Activated CD4-positive, CD25-positive, alpha-beta regulatory T cell treated with anti-CD3 and anti-CD28 coated beads, Interleukin-2, amount 50 U/mL, for 16 hours (primary cell): ENCODE results near the gene GRIP1.

Source experiments
- DNase-seq: peaks from one replicate; pipeline ENCODE4 v3.0.0-alpha.2; 2020; ENCODE audit warnings: low read depth, low spot score

Gene GRIP1

DNA sequence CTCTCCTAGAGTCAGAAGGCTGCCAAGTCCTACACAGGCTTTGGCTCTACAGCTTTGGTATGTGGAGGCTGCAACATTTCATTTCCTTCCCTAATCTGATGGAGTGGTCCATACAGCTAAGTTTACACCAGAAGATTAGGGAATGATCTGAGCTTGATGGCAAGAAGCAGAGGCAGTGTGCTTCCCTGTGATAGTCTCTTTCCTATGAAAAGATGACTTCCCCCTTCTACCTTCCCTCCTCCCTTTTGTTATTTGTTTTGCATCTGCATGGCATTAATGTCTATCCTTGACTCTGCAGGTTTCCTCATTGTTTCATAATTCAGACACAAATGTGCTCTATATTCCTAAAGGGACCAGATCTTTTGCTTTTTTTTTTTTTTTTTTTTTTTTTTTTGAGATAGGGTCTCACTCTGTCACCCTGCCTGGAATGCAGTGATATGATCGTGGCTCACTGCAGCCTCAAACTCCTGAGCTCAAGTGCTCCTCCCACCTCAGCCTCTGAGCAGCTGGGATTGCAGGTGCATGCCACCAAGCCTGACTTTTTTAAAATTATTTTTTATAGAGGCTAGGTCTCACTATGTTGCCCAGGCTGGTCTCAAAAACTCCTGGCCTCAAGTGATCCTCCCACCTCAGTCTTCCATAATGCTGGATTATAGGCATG lies 76.3 kb downstream of the GRIP1 start:
- DNase-seq, result no peak

DNA sequence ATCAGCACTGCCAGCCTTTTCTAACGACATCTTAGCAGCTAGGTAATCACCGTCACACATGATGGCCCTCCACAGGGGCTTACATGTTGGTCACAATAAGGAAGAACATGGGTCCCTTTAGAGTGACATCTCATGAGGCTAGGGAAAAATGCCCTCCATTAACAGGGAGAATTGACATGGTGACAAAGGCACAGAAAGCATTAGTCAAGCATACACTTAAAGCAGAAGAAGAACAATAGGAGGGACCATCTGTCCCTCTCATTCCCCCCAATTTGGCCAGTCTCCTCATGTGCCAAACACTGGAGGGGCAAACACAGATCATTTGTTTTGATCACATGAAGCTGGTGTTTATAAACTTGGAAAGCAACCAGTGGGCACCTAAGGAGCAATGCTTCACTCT lies 78.0 kb downstream of the GRIP1 start:
- DNase-seq, result no peak

DNA sequence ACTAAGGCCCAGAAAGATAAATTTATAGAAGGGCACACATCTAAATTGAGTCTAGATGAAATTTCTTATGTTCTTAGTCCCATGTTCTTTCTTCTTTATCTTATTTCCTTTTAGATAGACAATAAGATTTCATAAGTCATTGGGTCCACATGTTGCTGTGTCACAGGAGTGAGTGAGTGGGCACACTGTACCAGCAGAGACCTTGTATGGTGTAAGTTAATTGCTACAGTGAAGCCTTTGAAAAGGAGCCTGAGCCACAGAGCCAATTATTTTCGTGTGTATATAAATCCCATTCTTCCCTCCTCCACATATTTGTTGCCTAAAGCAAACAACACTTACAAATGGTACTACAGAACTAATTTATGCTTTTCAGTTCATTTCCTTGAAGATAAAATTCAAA lies 79.1 kb downstream of the GRIP1 start:
- no peak for DNase-seq

DNA sequence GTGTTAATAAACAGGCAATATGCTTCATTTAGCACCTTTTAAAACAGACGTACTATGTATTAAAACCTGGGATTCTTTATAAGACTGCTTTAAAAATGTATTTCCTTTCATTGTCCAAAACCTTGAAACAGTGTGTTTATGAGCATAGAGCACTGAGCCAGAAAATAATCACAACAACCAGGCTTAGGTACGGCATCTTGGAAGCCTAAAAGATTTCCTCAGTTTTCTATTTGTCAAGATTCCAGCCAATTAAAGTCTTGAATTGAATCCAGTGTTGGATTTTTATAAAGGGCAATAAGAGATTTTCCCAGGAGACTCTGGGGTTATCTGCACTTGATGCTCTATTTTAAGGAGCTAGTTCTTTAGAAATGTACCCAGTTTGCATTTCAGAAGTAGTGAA lies 80.3 kb downstream of the GRIP1 start:
- DNase-seq, result no peak

DNA sequence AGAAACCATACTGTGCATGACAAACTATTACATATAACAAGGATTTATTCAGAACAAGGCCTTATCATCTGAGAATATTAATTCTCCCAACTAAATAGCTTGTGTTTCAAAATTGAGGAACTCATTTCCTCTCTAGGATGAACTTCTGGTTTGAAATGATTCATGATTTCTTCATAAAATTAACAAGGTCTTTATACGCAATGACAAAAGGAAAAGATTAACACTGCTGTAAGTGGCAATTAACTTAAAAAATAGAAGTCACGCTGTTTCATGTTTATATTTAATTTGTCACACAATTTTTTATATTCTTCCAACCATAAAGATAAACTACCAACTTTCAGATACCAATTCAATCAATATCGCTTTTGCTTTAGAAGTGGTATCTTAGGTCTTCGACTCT lies 80.8 kb downstream of the GRIP1 start:
- DNase-seq, result no peak

DNA sequence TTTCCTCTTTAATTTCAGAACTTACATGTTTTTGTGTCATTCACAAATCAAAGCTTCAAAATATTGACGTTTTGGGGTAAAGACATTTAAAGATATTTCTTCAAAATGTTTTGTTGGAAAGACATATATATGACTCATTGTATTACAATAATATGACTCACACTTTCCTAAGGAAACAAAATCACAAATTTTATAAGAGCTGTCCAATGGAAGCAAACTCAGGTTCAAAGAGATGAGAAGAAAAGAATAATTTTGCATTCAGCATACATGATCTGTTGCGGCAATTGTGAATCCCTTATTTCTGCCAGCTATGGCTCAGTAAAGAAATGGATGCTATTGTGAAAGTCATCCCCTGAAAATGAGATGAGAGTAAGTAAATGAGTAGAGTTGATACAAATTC lies 82.7 kb downstream of the GRIP1 start:
- no peak for DNase-seq

DNA sequence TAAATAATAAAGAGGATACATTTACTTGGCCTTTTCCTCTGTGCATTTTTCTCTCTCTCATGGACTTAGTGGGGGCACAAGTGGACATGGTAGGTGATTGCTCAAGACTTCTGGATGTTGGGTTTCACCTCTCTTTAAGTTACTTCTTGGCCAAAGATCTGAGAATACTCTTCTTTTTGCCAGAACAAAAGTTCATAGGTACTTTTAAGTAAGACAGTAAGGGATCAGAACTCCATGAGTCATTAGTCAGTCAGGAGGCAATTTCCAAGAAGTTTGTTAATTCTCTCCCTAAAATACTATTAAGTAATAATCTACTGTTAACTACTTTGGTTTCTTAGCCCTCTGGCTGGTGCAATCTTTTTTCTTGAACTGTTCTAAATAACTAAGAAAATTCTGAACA lies 84.2 kb downstream of the GRIP1 start:
- no peak for DNase-seq

DNA sequence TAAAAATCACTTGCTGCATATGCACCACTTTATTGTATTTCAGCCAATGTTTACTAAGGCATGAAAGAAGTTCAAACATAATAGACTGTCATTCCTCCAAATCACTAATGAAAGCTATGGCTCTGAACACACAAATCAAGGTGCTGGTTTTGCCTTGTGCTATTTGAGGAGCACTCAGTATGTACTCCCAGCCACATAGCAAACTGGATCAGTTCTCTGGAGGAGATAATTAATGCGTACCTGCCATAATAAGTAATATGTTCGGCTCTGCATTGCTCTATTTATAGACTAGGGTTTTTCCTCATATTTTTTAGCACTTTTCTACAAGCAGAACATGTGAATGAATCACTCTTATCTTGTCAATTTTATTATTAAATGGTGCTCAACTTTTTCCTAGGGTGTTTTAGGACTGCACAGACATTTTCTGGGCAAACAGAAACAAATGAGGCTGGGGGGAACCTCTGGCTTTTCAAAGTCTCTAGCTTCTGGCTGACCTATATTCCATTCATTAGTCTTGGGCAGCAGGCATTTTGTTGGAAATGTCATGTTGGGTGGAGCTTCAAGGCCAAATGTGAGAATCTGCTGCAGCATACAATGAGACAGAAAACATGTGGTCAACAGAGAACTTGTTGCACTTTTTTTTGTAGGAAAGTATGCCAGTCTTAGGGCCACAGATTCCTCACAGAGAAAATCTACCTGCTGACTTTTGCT lies 88.4 kb downstream of the GRIP1 start:
- DNase-seq, result no peak

DNA sequence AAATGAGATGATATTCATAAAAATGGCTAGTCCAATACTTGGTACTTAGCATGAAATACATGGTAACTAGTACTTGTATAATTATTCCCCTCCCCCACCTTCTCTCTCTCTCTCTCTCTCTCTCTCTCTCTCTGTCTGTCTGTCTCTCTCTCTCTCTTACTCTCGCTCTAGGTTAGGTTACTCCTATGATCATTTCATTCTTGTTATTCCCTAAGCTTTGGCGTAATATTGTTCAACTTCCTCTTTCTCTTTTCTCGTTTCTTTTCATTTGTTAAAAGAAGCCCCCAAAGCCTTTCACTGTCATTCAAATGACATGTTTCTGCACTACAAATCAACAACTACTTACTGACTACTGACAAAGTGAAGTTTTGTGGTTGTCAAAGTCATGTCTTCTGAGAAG lies 89.8 kb downstream of the GRIP1 start:
- no peak for DNase-seq

DNA sequence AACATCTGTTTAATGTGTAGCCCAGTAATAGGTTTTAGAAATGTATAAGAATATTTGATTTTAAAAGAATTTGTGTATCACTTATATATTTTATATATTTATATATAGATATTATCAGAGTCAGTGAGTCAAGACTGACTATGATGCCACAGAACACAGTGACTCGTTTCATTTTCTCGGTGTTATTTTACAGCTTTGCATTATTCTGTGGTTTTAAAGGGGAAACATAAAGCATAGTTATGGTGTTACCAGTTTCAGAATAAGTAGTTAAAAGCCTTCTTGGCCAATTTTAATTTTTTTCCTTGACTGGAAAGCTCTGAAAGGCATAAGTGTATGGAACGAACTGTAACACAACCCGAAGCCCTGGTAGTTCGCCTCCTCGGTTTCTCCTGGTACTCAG lies 91.0 kb downstream of the GRIP1 start:
- DNase-seq, result no peak

DNA sequence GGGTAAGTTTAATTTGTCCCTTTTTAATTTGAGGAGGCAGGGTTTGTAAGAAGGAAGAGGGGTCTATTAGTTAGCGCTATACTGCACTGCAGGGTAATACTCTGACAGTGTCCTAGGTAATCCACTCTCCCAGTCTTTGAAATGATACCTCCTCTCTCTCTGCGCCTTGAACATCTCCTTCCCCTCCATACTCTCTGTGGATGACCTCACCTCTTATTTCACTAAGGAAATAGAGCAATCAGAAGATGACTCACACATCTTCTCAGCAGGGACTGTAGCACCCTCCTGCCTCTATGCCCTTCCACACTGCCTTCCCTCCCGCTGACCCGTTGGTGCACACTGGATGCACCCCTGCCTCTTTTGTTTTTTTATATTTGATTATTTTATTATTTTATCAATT lies 94.2 kb downstream of the GRIP1 start:
- DNase-seq, result no peak

DNA sequence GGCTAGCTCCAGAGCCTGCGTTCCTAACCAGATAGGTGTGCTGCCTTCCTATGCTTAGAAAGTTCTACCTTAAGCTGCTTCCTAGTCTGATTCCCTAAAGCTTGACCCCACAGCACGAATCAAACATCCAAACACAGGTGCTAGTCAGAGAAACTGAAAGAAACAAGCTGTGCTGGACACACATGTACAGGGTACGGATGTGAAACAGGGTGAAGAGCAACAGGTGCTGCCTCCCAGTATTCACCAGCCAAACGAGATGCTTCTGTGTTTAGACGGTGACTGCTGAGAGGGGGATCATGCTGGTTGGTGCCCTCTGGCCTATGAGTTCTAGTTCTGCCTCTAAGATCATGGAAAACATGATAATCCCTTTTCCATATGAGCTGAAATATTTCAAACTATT lies 105.3 kb downstream of the GRIP1 start:
- DNase-seq, result no peak

DNA sequence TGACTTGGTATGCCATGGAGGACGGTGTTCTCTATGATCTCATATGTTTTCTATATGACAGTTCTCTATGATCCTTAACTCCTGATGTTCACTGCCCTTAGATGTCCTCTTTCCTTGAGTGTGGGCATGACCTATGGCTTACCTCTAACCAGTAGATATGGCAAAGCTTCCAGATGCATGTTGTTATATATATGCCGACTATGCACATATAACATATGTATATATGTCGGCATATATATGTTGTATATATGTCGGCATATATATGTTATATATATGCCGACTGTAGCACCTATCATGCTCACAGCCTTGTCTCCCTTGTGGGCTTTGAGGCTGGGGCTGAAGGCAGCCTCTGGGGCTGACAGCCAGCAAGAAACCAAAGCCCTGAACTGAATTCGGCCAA lies 106.0 kb downstream of the GRIP1 start:
- DNase-seq, result no peak

DNA sequence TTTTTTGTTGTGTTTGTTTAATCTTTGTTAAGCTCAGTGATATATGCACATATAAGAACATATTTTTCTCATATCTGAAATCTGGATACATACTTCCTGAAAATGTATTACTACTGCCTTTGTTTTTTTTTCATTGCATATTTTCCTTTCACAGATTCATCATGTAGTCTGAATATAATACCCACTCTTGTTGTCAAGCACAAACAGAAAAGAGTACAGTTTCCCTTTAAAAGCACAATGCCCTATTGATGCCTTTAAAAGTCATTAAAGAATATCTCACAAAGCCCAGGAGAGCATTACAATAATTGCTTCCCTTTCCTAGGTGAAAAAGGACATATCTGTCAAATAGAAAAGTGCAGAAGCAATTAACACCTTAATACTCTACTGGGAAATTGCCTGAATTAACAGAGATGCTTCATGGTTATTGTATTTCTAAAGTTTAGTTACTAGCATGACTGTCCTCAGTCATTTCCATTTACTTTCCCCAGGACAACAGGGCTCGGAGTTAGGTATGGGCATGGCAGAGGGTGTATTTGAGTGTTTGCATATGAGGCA lies 107.4 kb downstream of the GRIP1 start:
- DNase-seq, result no peak

DNA sequence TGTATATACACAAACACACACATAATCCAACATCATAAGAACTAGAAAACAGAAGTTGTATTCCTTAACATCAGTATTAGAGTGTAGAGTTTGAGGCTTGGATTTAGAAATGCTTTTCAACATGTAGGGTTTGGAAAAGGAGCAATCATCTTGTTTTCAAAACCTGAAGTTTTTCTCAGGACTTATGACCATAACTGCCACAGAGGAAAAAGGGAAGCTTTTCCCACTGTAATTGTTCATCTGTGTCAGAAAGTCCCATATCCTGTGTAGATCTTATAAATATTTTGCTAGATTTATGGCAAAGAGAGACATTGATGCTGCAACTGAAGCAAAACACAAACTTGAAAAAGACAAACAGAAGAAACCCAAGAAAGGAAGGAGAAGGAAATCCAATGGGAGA lies 115.7 kb downstream of the GRIP1 start:
- no peak for DNase-seq

DNA sequence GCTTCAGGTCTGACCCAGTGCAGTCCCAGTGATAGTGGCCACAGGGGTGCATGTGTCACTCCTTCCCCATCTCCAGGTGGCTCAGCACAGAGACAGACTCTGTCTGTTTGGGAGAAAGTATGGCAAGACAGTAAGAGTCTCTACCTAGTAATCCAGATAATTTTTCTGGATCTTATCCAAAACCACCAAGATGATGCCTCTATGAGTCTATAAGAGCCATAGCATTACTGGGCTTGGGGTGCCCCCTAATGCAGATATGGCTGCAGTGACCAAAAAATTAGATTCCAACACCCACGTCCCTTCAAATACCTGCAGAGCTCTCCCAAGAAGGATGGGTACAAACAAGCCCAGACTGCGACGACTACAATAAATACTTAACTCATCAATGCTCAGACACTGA lies 123.8 kb downstream of the GRIP1 start:
- no peak for DNase-seq

DNA sequence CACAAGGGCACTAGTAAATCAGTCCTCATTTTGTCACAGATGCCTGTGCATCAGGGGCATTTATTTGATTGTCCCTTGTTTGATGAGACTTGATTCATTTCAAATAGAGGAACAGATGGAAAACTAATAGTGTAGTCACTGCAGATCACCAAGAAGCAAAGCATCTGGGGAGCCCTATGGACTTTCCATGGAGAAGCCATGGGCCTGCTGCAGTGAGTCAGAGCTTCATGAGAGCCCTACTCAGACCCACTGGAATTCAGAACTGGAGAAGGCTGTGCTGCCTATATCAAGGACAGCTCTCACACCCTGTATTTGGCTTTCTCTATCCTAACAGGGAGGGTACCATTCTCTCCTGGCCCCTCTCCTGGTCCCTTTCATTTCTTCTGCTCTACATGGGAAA lies 126.2 kb downstream of the GRIP1 start:
- no peak for DNase-seq

DNA sequence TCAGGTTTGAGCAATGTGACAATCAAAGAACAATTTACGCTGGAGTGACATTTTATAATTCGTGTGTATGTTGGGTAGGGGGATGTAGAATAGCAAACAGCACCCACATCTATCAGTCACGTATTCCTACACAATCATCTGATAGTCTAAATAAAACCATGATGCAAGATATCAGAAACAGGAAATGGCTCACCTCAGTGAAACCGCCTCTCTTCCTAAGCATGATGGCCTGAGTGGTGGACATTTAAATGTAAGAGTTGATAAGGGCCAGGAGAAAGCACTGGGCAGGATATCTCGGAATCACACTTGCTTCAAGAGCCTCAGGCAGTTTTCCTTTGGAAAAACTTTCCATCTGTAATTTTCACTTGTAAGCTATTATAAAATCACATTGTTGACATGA lies 128.2 kb downstream of the GRIP1 start:
- no peak for DNase-seq

DNA sequence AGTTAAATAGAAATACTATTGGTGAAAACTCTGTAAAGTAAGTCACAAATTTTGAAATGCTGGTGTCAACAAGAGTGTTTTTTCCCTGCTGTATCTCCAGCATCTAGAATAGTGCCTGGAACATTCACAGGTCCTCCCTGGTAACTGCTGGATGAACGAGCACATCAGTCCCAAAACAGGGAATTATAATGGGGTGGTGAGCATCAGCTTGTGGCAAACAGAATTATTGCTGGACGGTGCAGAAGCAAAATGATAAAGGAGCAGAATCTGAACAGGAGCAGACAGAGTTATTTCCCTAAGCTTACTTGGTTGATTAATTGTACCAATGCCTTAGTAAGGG lies 129.9 kb downstream of the GRIP1 start:
- no peak for DNase-seq

DNA sequence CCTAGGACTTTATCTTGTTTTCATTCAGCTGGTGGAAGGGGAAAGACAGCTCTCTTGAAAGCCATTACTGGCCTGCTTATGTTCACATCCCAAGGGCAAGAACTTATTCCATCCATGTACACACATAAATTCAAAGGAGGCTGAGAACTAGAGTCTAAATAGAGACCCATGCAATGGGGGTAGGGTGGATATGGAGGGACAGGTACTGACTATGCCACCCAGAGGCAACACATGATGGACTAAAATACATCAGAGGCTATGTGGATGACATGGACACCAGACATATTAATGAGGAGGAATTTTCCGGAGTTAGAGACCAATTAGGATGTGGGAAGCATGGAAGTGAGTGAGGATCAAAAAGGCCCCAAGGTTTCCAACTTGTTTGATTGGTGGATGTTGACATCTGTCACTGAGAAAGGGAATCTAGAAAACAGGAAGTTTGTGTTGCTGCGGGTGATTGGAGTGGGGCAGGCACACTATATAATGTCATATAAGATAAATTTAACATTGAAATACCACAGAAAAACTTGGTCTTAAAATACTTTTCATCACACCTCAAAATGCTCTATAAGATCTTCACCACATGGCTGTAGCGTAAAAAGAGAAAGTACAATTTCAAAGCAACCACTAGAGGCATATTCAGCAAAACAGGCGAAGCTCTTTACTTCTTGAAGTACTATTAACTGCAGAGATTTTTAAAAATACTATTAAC lies 130.4 kb downstream of the GRIP1 start:
- DNase-seq, result no peak

DNA sequence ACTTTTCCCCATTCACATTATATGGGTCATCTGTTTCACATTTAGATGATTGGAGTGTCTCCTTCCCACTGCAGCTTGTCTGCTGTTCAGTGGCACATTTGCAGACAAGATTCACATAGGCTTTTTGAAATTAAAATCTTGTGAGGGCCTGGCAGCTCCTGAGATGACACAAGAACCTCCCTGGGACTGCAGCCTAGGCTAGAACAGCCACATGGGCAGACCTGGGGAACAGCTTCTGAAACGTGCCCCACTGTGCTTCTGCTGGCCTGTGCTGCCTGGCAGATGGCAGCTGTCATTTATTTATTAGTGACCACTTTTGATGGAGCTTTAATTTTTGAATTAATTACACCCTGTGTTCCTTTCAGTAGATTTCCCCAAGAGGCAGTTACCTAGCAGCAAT lies 137.4 kb downstream of the GRIP1 start:
- DNase-seq, result no peak

DNA sequence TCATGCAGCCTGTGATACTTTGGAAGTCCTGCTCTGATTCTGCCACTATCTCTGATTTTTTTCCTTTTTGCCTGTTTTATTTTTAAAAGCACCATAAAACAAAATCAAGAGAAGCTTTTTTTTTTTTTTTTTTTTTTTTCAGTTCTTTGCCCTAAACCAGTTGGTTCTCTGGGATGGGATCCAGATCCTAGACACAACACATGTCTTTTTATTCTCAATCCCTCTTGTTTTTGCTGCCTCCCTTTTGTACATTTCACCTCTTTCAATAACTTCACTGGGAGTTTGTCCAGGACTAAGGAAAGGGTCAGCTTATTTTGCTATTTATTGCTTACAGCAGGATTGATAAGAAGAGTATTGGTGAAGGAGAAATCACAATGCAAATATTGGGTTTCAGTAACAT lies 139.4 kb downstream of the GRIP1 start:
- no peak for DNase-seq

DNA sequence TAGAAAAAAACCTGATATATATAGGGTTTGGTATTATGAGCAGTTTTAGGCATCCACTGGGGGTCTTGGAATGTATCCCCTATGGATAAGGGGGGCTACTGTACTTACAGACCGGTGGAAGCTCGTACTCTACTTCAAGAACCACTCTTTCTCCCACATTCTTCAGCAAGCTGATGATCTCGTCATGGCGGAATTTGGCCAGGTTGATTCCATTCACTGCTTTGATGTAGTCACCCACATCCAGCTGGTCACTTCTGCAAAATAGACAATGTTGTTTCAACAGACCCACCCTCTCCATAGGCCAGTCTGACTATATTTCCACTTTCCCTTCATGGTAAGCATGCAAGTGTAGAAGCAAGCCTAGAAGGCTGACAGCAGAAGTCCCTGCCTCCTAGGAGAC lies 139.9 kb downstream of the GRIP1 start:
- DNase-seq, result no peak
